Right lobe of liver (tissue), 4 donors: ENCODE results near the gene SLC46A1.
"Not testable (repeated sequence)": the region's sequence is repeated elsewhere in the genome, so short reads cannot be mapped to it uniquely, and the experiment has no call there.

Experiments used
- POLR2A ChIP-seq: fragments of 450-650 bp; IDR thresholded peaks from one replicate; pipeline ENCODE4 v1.6.1; 2017; ENCODE audit warnings: antibody characterized with exemption, mild to moderate bottlenecking
- TF ChIP-seq, protein P1 (sequence below), 4 donors: fragments of 200-600 bp in 3 of 4; fragments of 450-650 bp in 1 of 4; IDR thresholded peaks; one replicate each; pipeline versions ENCODE4 v1.5.1 to v1.8.0; 2016 to 2022; ENCODE audit warnings: antibody characterized with exemption in 4 of 4, mild to moderate bottlenecking in 2 of 4
- donor health status: DM: no; HTN: no; CAD: no.
- donor health status: DM: no; HTN: no; CAD: no.
- donor health status: DM: no; HTN: yes; CAD: no.

DNA sequence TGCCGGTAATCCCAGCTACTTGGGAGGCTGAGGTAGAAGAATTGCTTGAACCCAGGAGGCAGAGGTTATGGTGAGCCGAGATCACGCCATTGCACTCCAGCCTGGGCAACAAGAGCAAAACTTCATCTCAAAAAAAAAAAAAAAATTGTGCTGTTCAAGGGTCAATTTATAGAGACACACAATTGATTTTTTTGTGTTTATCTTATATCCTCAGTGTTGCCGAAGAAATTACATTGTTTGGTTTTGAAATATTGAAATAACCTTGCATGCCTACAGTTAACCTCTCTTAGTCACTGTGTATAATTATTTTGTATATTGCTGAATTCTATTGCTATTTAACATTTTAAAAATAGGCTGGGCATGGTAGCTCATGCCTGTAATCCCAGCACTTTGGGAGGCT is 22.0 kb upstream of the SLC46A1 start:
- TF ChIP-seq, protein P1, sequence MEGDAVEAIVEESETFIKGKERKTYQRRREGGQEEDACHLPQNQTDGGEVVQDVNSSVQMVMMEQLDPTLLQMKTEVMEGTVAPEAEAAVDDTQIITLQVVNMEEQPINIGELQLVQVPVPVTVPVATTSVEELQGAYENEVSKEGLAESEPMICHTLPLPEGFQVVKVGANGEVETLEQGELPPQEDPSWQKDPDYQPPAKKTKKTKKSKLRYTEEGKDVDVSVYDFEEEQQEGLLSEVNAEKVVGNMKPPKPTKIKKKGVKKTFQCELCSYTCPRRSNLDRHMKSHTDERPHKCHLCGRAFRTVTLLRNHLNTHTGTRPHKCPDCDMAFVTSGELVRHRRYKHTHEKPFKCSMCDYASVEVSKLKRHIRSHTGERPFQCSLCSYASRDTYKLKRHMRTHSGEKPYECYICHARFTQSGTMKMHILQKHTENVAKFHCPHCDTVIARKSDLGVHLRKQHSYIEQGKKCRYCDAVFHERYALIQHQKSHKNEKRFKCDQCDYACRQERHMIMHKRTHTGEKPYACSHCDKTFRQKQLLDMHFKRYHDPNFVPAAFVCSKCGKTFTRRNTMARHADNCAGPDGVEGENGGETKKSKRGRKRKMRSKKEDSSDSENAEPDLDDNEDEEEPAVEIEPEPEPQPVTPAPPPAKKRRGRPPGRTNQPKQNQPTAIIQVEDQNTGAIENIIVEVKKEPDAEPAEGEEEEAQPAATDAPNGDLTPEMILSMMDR (IDR thresholded peaks at IDR 0.05), result not testable (repeated sequence)
- not testable (repeated sequence) for TF ChIP-seq POLR2A
